AG04450 (cell line): ENCODE data around the gene DOCK8. TPM values are rescaled to one million over a fixed set of nuclear protein-coding genes. Genes with fewer than 3 reads are reported as not detected.

Experiments
- CTCF ChIA-PET: fragments of 300-600, 350-600 bp; formaldehyde crosslinking; extraction: SDS; loops from one replicate; lab custom pipeline; 2022; ENCODE audit warnings: antibody characterized with exemption, inconsistent platforms; lab: Charles Lee
- POLR2A ChIA-PET: fragments of 350-600 bp; formaldehyde crosslinking; extraction: SDS; loops from one replicate; lab custom pipeline; 2021; ENCODE audit warnings: antibody characterized with exemption, inconsistent platforms; lab: Yijun Ruan, JAX
- DNase-seq: peaks from one replicate; pipeline ENCODE4 v3.0.0-alpha.2; 2011; ENCODE audit warnings: low read depth, low spot score
- H3K27ac ChIP-seq: one replicate; pipeline ENCODE4 v1.5.1; 2012; ENCODE audit warnings: low read depth, low read length, control low read depth
- H3K27me3 ChIP-seq: one replicate; pipeline ENCODE4 v1.6.0; 2012; ENCODE audit warnings: low read length; ENCODE audit not compliant: control insufficient read depth, insufficient read depth
- H3K4me3 ChIP-seq: 2 replicates; pipeline ENCODE4 v1.5.1; 2011; ENCODE audit warnings: mild to moderate bottlenecking, low read depth, low read length, control low read depth
- H3K9me3 ChIP-seq: 2 replicates; pipeline ENCODE4 v1.5.1; 2012; ENCODE audit warnings: low read length; ENCODE audit not compliant: control insufficient read depth, insufficient read depth
- CTCF ChIP-seq: IDR thresholded peaks from 2 replicates; pipeline ENCODE4 v1.5.1; 2011; ENCODE audit warnings: low read depth, low read length, control low read depth, inconsistent platforms
- polyA plus RNA-seq: library from polyadenylated mRNA; depleted of rRNA; stranded (reverse); fragments of >200 nt; gene quantifications from 2 replicates; pipeline ENCODE4 v1.2.3, GENCODE V29; 2011

Gene DOCK8
- polyA plus RNA-seq, 1 experiment, result not detected

DNA sequence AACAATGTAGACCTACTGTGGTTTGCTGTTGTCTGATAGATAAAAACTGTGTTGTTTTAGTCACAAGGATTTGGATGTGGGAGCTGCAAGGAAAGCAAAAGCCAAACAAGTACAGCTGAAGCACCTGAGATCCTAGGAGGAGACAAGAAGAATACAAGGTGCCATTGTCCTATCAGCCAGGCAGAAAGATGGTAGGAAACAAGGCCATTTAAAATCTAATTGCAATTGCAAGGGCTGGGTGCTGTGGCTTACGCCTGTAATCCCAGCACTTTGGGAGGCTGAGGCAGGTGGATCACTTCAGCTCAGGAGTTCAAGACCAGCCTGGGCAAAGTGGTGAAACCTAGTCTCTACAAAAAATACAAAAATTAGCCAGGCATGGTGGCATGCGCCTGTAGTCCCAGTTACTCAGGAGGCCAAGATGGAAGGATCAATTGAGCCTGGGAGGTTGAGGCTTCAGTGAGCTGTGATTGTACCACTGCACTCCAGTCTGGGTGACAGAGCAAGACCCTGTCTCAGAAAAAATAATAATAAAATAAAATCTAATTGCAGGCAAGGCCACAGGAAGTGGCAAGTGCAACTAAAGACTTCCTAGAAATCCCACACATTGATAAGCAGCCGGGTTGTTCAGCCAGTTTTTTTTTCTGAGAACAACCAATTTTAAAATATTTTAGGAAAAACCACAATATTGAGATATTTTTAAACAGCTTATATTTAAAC, 22.6 kb downstream of the DOCK8 start:
- Histone ChIP-seq H3K9me3 (no peaks in the 10 kb centered on the region), H3K4me3 (no peak overlapping the region), H3K27me3 (no peaks in the 10 kb centered on the region), H3K27ac (no peak overlapping the region)
- TF ChIP-seq CTCF, result no peak
- DNase-seq, result no peak
- POLR2A ChIA-PET, result no interaction called here
- CTCF ChIA-PET, result no interaction called here

DNA sequence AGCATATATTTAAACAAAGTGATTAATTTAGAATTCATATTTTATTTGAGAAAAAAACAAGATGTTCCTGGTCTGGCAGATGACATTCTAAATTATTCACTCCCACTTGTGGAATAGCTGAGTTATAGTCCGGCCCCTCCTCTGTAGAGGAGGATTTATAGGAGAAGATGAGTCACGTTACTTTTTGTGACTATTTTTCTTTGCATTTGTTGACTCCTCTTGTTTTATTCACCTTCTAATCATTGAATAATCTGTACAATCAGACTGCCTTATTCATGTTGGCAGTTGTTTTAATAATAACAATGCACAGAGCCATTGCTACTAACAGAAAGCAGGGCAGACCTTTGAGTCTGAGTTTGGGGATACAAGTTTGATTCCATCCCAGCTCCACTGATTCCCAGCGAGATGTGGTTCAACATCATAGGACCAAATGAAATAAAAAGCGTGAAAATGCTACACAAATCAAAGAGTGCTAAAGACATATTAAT, 23.2 kb downstream of the DOCK8 start:
- H3K9me3 ChIP-seq, result no peaks in the 10 kb centered on the region
- no peak for DNase-seq
- no peak for TF ChIP-seq CTCF
- POLR2A ChIA-PET, result no interaction called here
- CTCF ChIA-PET, result no interaction called here
- no peaks in the 10 kb centered on the region for H3K27me3 ChIP-seq
- H3K27ac ChIP-seq, result no peak overlapping the region
- H3K4me3 ChIP-seq, result no peak overlapping the region

- TF ChIP-seq CTCF, result no peak
- CTCF ChIA-PET, result interaction anchor here (0.5 kb wide), 1 partner anchor 759 kb away, joined by 3 read pairs; no protein-coding TSS in a partner anchor
- Histone ChIP-seq H3K27me3 (no peaks in the 10 kb centered on the region), H3K27ac (no peak overlapping the region), H3K9me3 (no peaks in the 10 kb centered on the region), H3K4me3 (no peak overlapping the region)
- POLR2A ChIA-PET, result no interaction called here
- DNase-seq, result no peak
Observed at GRCh38 chr9:242461-243080, 27.9 kb downstream of the DOCK8 start.

- no peak for DNase-seq
- POLR2A ChIA-PET, result no interaction called here
- CTCF ChIA-PET, result no interaction called here
- TF ChIP-seq CTCF, result no peak
- no peak overlapping the region for H3K4me3 ChIP-seq
- no peak overlapping the region for H3K27ac ChIP-seq
- H3K9me3 ChIP-seq, result no peaks in the 10 kb centered on the region
- H3K27me3 ChIP-seq, result no peaks in the 10 kb centered on the region
Observed at GRCh38 chr9:248278-248961, 33.8 kb downstream of the DOCK8 start.

GRCh38 chr9:249025-249424, 34.4 kb downstream of the DOCK8 start:
- H3K27ac ChIP-seq, result no peak overlapping the region
- H3K27me3 ChIP-seq, result no peaks in the 10 kb centered on the region
- H3K4me3 ChIP-seq, result no peak overlapping the region
- no peak for DNase-seq
- TF ChIP-seq CTCF, result no peak
- CTCF ChIA-PET, result no interaction called here
- POLR2A ChIA-PET, result no interaction called here
- H3K9me3 ChIP-seq, result no peaks in the 10 kb centered on the region
